Mucosa of rectum (tissue), 2 donors: ENCODE results near the gene NPY4R2.
"Not testable (repeated sequence)": the region's sequence is repeated elsewhere in the genome, so short reads cannot be mapped to it uniquely, and the experiment has no call there.

ENCODE experiments used
- H3K27ac ChIP-seq, 2 donors: one replicate each; pipeline ENCODE4 v1.7.0; 2013; ENCODE audit warnings: inconsistent platforms in 2 of 2, low read depth in 2 of 2, low read length in 2 of 2
- H3K27me3 ChIP-seq, 2 donors: one replicate each; pipeline ENCODE4 v1.7.0; 2013; ENCODE audit warnings: low read length in 2 of 2; ENCODE audit not compliant: control insufficient read depth in 2 of 2, insufficient read depth in 2 of 2
- H3K36me3 ChIP-seq, 2 donors: one replicate each; pipeline ENCODE4 v1.7.0; 2013; ENCODE audit warnings: low read length in 2 of 2; ENCODE audit not compliant: control insufficient read depth in 2 of 2, insufficient read depth in 2 of 2
- H3K4me1 ChIP-seq, 2 donors: one replicate each; pipeline ENCODE4 v1.7.0; 2013; ENCODE audit warnings: low read length in 2 of 2, mild to moderate bottlenecking in 1 of 2; ENCODE audit not compliant: control insufficient read depth in 2 of 2, insufficient read depth in 2 of 2
- H3K4me3 ChIP-seq, 2 donors: one replicate each; pipeline ENCODE4 v1.7.0; 2013; ENCODE audit warnings: low read length in 2 of 2
- H3K9ac ChIP-seq, 2 donors: one replicate each; pipeline ENCODE4 v1.7.0; 2013; ENCODE audit warnings: low read length in 2 of 2, low read depth in 1 of 2, mild to moderate bottlenecking in 1 of 2
- H3K9me3 ChIP-seq, 2 donors: one replicate each; pipeline ENCODE4 v1.7.0; 2013; ENCODE audit warnings: low read length in 2 of 2; ENCODE audit not compliant: control insufficient read depth in 2 of 2
- donor health status: healthy.
- donor health status: Normal muscosa, but diverticular disease.

The NPY4R2 gene

DNA sequence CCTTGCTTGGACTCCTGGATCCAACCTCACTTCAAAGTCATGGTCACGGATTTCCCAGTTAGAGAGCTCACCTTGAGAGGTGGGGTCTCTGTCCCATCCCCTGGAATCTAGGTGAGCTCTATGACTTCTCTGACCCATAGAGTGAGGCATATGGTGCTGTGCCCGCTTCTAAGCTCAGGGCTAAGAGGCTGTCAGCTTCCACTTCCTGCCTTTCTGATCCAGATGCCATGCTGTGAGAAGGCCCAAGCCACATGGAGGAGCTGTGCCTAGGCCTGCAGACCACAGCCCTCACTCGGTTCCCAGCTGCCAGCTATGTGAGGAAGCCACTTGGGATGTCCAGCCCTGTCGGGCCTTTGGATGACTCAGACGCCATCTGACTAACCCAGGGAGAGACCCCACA is 41.2 kb downstream of the NPY4R2 start:
- H3K4me1 ChIP-seq, H3K9me3 ChIP-seq, H3K36me3 ChIP-seq, H3K9ac ChIP-seq, H3K27me3 ChIP-seq, H3K4me3 ChIP-seq, H3K27ac ChIP-seq: not testable (repeated sequence)

DNA sequence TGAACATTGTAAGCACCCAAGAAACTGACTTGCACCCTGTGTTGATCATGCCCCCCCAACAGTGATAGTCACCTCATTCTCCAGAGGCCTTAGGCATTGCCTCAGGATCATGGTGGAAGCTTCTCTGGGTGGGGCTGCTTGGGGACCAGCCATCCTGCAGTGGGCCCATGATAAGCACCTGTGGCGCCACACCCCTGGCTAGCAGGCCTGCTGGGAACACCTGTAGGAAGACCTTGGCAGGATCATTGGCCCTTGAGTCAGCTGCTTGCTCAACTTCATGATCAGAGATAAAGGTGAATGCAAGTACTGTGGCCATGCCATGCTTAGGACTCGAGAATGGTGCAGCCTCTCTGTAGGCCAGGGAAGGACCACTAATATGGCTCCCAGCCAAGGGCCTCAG is 42.2 kb downstream of the NPY4R2 start:
- H3K27ac ChIP-seq, H3K9me3 ChIP-seq, H3K4me3 ChIP-seq, H3K9ac ChIP-seq, H3K36me3 ChIP-seq, H3K27me3 ChIP-seq, H3K4me1 ChIP-seq: not testable (repeated sequence)

- H3K4me3 ChIP-seq, H3K9ac ChIP-seq, H3K36me3 ChIP-seq, H3K27ac ChIP-seq, H3K27me3 ChIP-seq, H3K9me3 ChIP-seq, H3K4me1 ChIP-seq: not testable (repeated sequence)
These were observed 44.3 kb downstream of the NPY4R2 start for GRCh38 chr10:47962785-47963184.

DNA sequence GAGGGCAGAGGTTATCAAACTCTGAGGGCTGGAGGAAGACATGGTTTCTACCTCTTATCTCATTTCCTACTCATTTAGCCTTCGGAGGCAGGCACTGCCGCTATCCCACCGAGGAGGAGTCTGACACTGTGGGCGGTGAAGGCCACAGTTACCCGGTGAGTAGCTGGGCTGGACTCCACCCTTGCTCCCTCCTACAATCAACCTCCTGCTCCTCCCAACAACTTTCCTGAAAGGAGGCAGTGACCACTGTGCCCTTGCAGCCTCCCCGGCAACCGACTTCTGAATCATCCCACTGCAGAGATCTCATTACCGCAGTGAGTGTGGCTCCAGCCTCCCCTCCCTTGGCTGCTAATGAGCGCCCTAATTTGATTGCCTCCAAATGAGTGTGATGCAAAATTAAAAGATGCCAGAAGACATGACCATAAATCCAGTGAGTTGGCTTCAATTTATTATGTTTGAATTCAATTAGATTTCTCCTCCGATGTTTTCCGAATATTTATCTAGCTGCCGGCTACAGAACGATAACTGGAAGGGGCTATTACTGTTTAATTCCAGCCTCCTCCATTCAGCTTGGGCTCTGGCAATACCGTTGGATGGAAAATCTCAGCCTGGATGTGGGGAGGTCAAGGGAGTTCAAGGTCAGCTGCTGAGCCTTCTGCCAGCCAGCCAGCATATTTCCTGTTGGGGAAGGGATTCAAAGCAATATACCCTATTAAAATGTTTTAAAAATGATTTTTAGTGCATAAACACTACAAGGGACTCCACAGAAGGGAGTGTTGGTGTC is 46.0 kb downstream of the NPY4R2 start:
- H3K9ac ChIP-seq, H3K36me3 ChIP-seq, H3K27me3 ChIP-seq, H3K4me3 ChIP-seq, H3K27ac ChIP-seq, H3K9me3 ChIP-seq, H3K4me1 ChIP-seq: not testable (repeated sequence)

GRCh38 chr10:47968988-47969387 is 50.5 kb downstream of the NPY4R2 start:
- H3K27ac ChIP-seq, H3K27me3 ChIP-seq, H3K9me3 ChIP-seq, H3K9ac ChIP-seq, H3K4me3 ChIP-seq, H3K4me1 ChIP-seq, H3K36me3 ChIP-seq: not testable (repeated sequence)

DNA sequence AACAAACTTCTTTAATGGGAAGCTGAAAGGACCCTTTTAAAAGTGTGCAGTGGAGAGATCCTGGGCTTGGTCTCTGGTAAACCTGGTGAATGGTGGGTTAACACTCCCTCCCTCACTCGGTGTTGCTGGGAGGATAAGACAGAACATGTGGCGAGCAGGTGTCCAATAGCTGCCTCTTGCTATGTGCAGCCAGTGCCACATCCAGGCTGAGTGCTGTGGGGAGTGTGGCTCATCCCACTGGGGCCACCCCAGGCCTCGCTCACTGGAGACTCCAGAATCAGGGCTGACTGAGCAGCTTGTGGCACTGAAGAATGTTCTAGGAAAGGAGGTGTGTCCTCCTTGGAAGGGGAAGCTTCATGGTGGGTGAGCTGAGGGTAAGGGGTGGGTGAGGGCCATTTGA is 51.6 kb downstream of the NPY4R2 start:
- not testable (repeated sequence) for H3K27me3 ChIP-seq, H3K9me3 ChIP-seq, H3K27ac ChIP-seq, H3K36me3 ChIP-seq, H3K4me3 ChIP-seq, H3K4me1 ChIP-seq, H3K9ac ChIP-seq

DNA sequence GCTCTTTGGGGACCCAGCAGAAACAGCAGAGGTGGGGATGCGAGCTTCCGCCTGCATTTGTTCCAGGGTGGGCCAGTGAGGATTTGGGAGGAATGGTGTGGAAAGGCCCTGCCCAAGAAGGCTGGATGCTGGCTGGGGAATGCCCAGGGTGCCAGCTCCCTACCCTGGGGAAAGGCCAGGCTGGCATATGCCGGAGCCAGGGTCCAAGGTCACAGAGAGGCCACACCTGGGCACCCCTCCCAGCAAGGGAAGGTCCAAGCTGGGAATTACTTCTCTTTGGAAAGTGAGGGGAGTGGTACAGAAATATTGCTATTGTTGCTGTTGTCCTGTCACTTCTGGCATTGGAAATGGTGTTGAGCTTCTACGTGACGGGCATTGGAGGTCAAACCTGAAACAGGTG is 53.1 kb downstream of the NPY4R2 start:
- H3K36me3 ChIP-seq, H3K4me3 ChIP-seq, H3K27ac ChIP-seq, H3K4me1 ChIP-seq, H3K27me3 ChIP-seq, H3K9ac ChIP-seq, H3K9me3 ChIP-seq: not testable (repeated sequence)

DNA sequence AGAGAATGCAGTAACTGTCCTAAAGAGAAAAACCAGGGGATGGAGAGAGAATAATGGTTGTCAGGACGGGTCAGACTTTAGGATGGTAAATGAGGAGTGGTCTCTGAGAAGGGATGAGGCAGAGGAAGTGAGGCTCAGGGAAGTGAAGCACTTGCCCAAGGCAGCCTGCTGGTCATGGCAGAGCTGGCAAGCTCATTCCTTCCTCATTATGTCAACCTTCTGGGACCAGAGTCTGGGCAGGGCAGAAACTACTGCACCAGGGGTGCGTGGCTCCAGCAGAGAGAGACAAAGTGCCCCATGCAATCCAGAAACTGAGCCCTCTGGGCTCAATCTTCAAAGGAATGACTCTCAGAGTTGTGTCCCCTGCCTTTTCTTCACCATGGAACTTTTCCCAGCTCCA is 53.6 kb downstream of the NPY4R2 start:
- H3K4me1 ChIP-seq, H3K27me3 ChIP-seq, H3K27ac ChIP-seq, H3K9me3 ChIP-seq, H3K9ac ChIP-seq, H3K36me3 ChIP-seq, H3K4me3 ChIP-seq: not testable (repeated sequence)
